CD4-positive, alpha-beta T cell treated with Interleukin-4 for 1 hour (primary cell): ENCODE measurements around the gene CFHR2.

Source experiments
- DNase-seq, 2 donors: peaks; one replicate each; pipeline ENCODE4 v3.0.0-alpha.2; 2020 to 2022

The CFHR2 gene

GRCh38 chr1:197003132-197003531, 59.6 kb downstream of the CFHR2 start:
- DNase-seq: no peak

GRCh38 chr1:197008861-197009260, 65.3 kb downstream of the CFHR2 start:
- no peak for DNase-seq
